Stimulated activated naive CD4-positive, alpha-beta T cell (primary cell): ENCODE data around the gene EPN3.

Source experiments
- DNase-seq, 6 experiments: peaks; one replicate each; lab custom pipeline; 2025; lab: John Stamatoyannopoulos, UW

Gene EPN3

GRCh38 chr17:50532452-50533024, at the start of gene EPN3:
Gene EPN3 (plus strand): TSS chr17:50532735. CDS start chr17:50536557, 3,822 bp downstream.
- no peak for DNase-seq

DNA sequence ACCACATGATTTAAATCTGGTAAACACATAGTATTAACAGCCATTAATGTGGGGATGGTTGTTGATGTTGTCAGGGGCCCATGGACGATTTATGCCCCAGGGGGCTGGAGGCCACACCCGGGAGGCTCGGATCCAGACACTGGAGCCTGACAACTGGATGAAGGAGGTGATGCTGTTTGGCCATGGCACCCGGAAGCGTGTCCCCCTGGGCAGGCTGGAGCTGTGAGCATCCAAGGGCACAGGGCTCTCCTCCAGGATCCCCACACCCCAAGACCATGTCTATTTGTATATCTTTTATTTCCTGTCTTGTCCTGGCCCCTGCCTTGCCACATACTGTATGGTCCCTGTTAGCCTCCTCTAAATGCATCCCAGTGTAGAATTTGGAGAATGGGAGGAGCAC, 49.3 kb upstream of the EPN3 start:
- DNase-seq: no peak

- DNase-seq: no peak
Observed at GRCh38 chr17:50484386-50485155, 48.0 kb upstream of the EPN3 start.

DNA sequence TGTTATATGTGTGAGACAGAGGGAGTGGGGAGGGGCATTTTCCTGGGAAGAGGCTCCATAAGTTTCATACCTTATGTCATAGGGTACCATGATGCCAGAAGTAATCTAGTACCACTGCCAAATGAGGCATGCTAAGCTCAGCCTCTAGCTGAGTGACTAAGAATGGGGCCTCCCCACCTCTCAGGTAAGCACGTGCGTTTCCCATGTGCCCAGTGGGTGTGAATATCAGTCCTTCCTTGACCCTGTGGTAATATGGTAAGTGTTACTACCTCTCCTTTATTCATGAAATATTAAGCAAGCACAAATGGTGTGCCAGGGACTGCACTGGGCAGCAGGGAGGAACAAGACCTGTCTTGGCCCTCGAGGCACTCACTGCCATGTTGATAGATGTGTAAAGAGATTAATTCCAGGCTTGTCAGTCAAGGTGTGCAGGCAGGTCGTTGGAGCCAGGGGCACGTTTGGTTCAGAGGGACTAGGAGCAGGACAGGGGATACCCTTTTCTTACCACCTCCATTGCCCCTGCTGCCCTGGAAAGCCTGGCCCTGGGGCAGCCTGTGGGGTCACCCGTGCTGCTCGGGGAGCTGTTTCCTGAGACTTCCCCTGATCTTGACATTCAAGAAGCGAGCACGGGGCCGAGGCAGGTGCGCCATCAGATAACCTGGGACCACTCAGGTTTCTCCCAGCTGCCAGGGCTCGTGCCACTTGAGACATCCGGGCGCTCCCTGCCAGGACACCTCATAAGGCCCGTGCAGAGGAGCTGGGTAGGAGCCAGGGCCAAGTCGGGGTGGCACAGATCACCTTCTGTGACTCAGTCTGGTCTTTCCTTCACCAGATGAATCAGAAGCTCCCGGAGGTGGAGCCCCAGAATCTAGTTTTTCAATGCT, 45.1 kb upstream of the EPN3 start:
- no peak for DNase-seq

DNA sequence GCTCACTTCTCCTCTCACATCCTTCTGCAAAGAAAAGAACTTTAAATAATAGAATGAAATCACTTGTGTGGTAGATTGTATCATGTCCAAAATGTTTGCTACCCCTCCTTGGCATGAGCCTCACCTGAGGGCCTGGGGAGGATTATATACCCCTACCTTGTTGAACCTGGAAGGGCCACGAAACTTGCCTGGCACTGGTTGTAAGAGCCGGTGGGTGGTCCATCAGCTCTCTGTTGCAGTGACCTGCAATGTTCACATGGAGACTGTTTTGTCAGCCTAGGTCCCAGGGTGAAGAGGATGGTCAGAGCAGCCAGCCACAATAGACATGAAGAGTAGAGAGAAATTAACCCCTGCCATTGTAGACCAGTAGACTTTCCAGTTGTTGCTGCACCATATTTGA, 43.7 kb upstream of the EPN3 start:
- DNase-seq: no peak

- no peak for DNase-seq
Observed at GRCh38 chr17:50491505-50491904, 41.0 kb upstream of the EPN3 start.

DNA sequence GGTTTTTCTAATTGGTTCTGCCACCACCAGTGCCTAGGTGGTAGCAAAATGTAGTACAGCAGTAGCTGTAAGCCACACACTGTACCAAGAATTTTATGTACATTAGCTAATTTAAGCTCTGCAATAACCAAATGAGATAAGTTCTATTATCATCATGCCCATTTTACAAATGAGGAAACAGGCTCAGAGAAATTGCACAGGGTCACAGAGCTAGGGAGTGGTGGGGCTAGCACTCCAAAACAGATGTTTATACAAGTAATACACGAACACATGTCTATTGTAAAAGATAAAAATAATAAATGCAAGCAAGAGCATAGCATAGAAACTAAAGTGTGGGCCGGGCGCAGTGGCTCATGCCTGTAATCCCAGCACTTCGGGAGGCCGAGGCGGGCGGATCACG, 40.3 kb upstream of the EPN3 start:
- DNase-seq: no peak

- DNase-seq: no peak
Observed at GRCh38 chr17:50493744-50494143, 38.8 kb upstream of the EPN3 start.

DNA sequence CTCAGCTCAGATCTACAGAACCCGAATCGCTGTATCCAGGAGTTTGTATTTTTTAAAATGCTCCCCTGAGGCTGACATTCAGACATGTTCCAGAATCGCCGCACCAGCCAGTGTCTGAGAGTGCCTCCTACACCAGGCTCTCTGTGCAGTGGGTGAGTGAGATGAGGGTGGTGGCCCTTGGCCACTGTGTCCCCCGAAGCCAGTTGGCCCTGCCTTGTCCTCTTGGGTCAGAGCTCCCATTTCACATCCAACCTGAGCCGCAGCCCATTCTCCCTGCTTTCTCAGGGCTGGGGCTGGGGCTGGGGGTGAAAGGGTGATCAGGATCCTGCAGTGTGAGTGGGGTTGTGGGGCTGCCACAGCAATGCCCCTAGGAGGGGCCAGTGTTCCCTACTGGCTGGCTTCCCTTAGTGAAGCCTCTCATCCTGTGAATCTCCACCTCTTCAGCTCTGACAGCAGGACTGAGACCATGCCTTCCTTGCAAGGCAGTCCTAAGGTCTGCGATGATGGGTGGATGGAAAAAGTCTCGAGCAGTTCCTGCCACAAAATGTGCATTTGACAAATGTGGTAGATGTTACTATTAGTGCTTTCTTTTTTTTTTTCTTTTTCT, 37.2 kb upstream of the EPN3 start:
- DNase-seq: no peak

DNA sequence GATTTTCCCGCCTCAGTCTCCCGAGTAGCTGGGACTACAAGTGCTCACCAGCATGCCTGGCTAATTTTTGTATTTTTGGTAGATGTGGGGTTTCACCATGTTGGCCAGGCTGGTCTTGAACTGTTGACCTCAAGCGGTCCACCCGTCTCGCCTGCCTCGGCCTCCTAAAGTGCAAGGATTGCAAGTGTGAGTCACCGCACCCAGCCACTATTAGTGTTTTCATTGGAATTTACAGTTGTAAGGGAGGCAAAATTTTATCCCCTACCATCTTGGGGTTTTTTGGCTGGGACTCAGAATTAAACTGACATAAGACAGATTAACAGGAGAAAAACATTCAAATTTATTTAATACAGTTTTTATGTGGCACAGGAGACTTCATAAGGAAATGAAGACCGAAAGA, 36.6 kb upstream of the EPN3 start:
- no peak for DNase-seq

GRCh38 chr17:50498021-50498874, 34.3 kb upstream of the EPN3 start:
- DNase-seq: no peak

- no peak for DNase-seq
Observed at GRCh38 chr17:50499270-50499669, 33.3 kb upstream of the EPN3 start.

- DNase-seq: no peak
Observed at GRCh38 chr17:50499721-50500120, 32.8 kb upstream of the EPN3 start.

GRCh38 chr17:50501054-50501453, 31.5 kb upstream of the EPN3 start:
- DNase-seq: no peak

- no peak for DNase-seq
Observed at GRCh38 chr17:50502301-50502990, 30.1 kb upstream of the EPN3 start.

- DNase-seq: no peak
Observed at GRCh38 chr17:50505591-50506130, 26.9 kb upstream of the EPN3 start.

GRCh38 chr17:50506298-50506697, 26.2 kb upstream of the EPN3 start:
- no peak for DNase-seq

DNA sequence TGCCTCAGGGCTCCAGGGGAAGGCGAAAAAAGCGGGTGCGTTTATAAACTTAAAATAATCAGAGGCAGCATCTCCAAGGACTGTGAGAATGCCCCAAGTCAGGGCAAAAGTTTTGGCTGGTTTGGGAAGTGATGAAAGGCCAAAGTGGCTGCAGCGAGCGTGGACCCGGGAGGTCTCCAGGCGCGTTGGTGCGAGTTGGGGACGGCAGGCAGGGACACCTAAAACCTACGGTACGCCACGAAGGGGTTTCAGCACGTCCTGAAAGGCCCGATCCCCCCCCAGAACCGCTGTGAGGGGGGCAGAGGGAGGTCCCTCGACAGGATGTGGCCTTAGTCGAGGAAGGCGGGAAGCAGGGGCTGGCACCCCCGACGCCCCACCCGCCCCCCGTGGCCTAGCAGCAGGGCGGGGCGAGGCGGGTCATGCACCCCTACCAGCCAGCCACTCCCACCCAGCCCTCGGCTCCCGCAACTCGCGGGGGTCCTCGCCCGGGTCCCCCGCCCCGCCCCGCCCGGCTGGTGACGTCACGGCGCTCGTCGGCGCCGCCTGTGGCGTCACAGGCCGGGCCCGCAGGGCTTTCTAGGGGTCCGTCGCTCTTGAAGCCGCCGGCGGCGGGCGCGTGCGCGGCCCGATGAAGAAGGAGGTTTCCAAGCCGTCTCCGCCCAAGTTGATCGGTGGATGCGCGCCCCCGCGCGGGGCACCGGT, 24.5 kb upstream of the EPN3 start, which contains the start of gene MYCBPAP:
Gene MYCBPAP (plus strand): TSS at position 569 of the 702 bp plus-strand sequence. CDS start 236 bp downstream, outside the sequence.
- peak; percentile 51 to 79 (median 70) for DNase-seq

- DNase-seq: no peak
Observed at GRCh38 chr17:50508573-50509460, 23.7 kb upstream of the EPN3 start.
